Right atrium auricular region (tissue), 2 donors: ENCODE results near the gene FBXL4. TPM values are rescaled to one million over a fixed set of nuclear protein-coding genes. Genes with fewer than 3 reads are reported as not detected.

Experiments
- DNase-seq: peaks from one replicate; pipeline ENCODE4 v3.0.0-alpha.2; 2019; ENCODE audit warnings: low spot score
- H3K27ac ChIP-seq, 2 donors: fragments of 200-600 bp; sonication (generic); 1 replicate in 1 of 2; 2 replicates in 1 of 2; pipeline ENCODE4 v1.5.1; 2016 to 2019
- H3K27me3 ChIP-seq, 2 donors: fragments of 200-600 bp; sonication (generic); one replicate each; pipeline versions ENCODE4 v1.5.1 to v1.6.0; 2017 to 2019
- H3K36me3 ChIP-seq: fragments of 200-600 bp; sonication (generic); one replicate; pipeline ENCODE4 v1.5.1; 2016
- H3K4me1 ChIP-seq, 2 donors: fragments of 200-600 bp; sonication (generic); one replicate each; pipeline versions ENCODE4 v1.5.1 to v1.6.0; 2017 to 2019
- H3K4me3 ChIP-seq, 2 donors: fragments of 200-600 bp; sonication (generic); 1 replicate in 1 of 2; 2 replicates in 1 of 2; pipeline ENCODE4 v1.5.1; 2017 to 2019; ENCODE audit warnings: mild to moderate bottlenecking in 1 of 2, moderate library complexity in 1 of 2
- H3K9me3 ChIP-seq, 2 donors: fragments of 200-600 bp; sonication (generic); one replicate each; pipeline ENCODE4 v1.5.1; 2019
- CTCF ChIP-seq, 2 donors: fragments of 200-600 bp; sonication (generic); IDR thresholded peaks; one replicate each; pipeline ENCODE4 v1.5.1; 2019; ENCODE audit warnings: antibody characterized with exemption in 2 of 2
- total RNA-seq, 2 donors: library from RNA; depleted of rRNA; stranded (reverse); fragments of >200 nt; gene quantifications; one replicate each; pipeline ENCODE4 v1.1.0, GENCODE V29; 2016

FBXL4 gene
- total RNA-seq, 2 donors from 2014 or later: 20.6 to 22.6 TPM

- H3K27ac ChIP-seq: no peak overlapping the region
- H3K4me3 ChIP-seq: no peak overlapping the region
Observed at GRCh38 chr6:98937351-98937750, 10.4 kb downstream of the FBXL4 start.

GRCh38 chr6:98932381-98932780, 15.4 kb downstream of the FBXL4 start:
- Histone ChIP-seq H3K4me1 (peaks cover 0 to 7% of the 10 kb centered on the region in 2 donors), H3K4me3 (no peak overlapping the region), H3K9me3 (no peaks in the 10 kb centered on the region), H3K27me3 (no peaks in the 10 kb centered on the region), H3K36me3 (no peaks in the 10 kb centered on the region), H3K27ac (no peak overlapping the region)
- TF ChIP-seq CTCF (IDR thresholded peaks at IDR 0.05): no peak
- no peak for DNase-seq

More at GRCh38 chr6:98937351-98937750, 10.4 kb downstream of the FBXL4 start:
- DNase-seq: no peak
- no peak for TF ChIP-seq CTCF (IDR thresholded peaks at IDR 0.05)
- H3K27me3 ChIP-seq: no peaks in the 10 kb centered on the region
- no peaks in the 10 kb centered on the region for H3K36me3 ChIP-seq
- no peaks in the 10 kb centered on the region for H3K4me1 ChIP-seq
- H3K9me3 ChIP-seq: peaks cover 0 to 21% of the 10 kb centered on the region in 2 donors

GRCh38 chr6:98931696-98932095, 16.1 kb downstream of the FBXL4 start:
- H3K27ac ChIP-seq: no peak overlapping the region
- H3K9me3 ChIP-seq: no peaks in the 10 kb centered on the region
- DNase-seq: no peak
- peaks cover 0 to 7% of the 10 kb centered on the region in 2 donors for H3K4me1 ChIP-seq
- TF ChIP-seq CTCF (IDR thresholded peaks at IDR 0.05): no peak
- peaks cover 4% of the 10 kb centered on the region for H3K36me3 ChIP-seq
- no peak overlapping the region for H3K4me3 ChIP-seq
- H3K27me3 ChIP-seq: no peaks in the 10 kb centered on the region

GRCh38 chr6:98929498-98930060, 18.2 kb downstream of the FBXL4 start:
- peaks cover 0 to 7% of the 10 kb centered on the region in 2 donors for H3K4me1 ChIP-seq
- no peak overlapping the region for H3K4me3 ChIP-seq

GRCh38 chr6:98928688-98929087, 19.1 kb downstream of the FBXL4 start:
- no peak for TF ChIP-seq CTCF (IDR thresholded peaks at IDR 0.05)
- DNase-seq: no peak
- H3K4me1 ChIP-seq: peaks cover 0 to 7% of the 10 kb centered on the region in 2 donors
- no peaks in the 10 kb centered on the region for H3K27me3 ChIP-seq
- no peak overlapping the region for H3K4me3 ChIP-seq
- no peak overlapping the region for H3K27ac ChIP-seq
- peaks cover 9% of the 10 kb centered on the region for H3K36me3 ChIP-seq
- no peaks in the 10 kb centered on the region for H3K9me3 ChIP-seq

More at GRCh38 chr6:98929498-98930060, 18.2 kb downstream of the FBXL4 start:
- no peak overlapping the region for H3K27ac ChIP-seq
- H3K9me3 ChIP-seq: no peaks in the 10 kb centered on the region
- no peak for TF ChIP-seq CTCF (IDR thresholded peaks at IDR 0.05)
- peaks cover 9% of the 10 kb centered on the region for H3K36me3 ChIP-seq
- no peaks in the 10 kb centered on the region for H3K27me3 ChIP-seq
- no peak for DNase-seq

GRCh38 chr6:98927534-98927933, 20.2 kb downstream of the FBXL4 start:
- Histone ChIP-seq H3K4me3 (no peak overlapping the region), H3K27me3 (no peaks in the 10 kb centered on the region), H3K4me1 (peaks cover 0 to 7% of the 10 kb centered on the region in 2 donors), H3K27ac (no peak overlapping the region), H3K36me3 (peaks cover 9% of the 10 kb centered on the region), H3K9me3 (no peaks in the 10 kb centered on the region)
- DNase-seq: no peak
- no peak for TF ChIP-seq CTCF (IDR thresholded peaks at IDR 0.05)
